ENCODE measurements around the gene LGALS16. TPM values are rescaled to one million over a fixed set of nuclear protein-coding genes. Genes with fewer than 3 reads are reported as not detected.
"Not testable (repeated sequence)": the region's sequence is repeated elsewhere in the genome, so short reads cannot be mapped to it uniquely, and the experiment has no call there.

Gene LGALS16
- total RNA-seq, 1 donor from 2014 or later: not detected

DNA sequence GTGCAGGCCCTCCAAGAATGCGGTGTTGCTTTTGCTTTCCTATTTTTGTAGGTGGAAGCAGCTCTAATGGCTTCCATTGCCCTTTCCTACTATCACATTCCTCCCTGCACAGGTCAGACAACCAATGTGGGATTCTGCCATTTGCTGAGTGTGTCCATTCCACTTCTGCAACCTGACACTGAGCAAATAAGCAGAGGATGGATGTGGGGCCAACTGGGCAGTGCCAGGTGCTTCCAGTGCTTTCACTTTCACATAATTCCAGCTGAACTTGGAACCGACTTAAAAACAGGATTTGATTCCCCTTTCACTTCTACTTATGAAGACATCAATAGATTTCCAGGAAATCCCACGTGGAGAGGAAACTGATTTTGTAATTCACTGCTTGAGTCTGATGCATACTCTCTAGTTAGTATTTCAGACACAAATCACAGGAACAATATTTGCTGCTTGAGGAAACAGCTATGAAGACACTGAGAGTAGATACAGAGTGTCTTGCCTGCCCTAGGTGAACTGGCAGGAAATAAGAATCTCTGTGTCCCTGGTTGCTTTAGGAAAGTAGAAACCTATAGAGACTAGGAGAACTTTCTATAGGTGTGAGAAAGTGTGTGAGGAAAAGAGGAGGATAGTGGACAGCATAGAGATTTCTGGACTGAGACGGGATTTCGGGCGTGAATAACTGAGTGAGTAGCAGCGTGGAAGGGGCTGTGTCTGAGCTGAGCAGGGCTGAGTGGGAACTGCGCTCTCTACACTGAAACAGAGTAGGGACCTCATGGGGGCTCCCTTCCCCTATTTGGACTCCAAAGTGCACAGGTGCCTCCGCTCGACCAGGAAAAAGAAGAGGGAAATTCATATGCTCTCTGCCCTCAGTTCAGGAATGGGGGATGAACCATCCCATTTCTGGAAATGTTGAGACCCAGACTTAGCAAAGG, 22.5 kb downstream of the LGALS16 start:
- no peak for DNase-seq (ENCODE audit: low spot score)

GRCh38 chr19:39679056-39679790, 23.5 kb downstream of the LGALS16 start:
- no peak for DNase-seq (ENCODE audit: low spot score)

DNA sequence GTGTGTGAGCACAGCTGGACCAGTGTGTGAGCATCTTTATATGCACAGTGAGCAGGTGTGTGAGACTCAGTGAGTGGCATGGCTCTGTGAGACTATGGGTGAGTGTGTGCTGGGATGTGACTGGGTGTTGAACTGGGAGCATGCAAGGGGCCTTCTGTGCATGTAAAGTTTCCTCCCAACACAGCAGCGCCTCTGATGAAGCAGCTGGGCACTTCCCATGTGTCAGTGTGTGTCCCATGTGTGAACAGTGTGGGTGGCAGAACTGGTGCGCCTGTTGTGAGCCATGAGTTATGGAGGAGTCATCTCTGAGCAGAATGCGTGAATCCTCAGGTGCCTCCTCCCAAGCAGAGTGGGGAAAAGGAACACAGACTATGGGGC, 24.1 kb downstream of the LGALS16 start:
- DNase-seq (ENCODE audit: low spot score): no peak

DNA sequence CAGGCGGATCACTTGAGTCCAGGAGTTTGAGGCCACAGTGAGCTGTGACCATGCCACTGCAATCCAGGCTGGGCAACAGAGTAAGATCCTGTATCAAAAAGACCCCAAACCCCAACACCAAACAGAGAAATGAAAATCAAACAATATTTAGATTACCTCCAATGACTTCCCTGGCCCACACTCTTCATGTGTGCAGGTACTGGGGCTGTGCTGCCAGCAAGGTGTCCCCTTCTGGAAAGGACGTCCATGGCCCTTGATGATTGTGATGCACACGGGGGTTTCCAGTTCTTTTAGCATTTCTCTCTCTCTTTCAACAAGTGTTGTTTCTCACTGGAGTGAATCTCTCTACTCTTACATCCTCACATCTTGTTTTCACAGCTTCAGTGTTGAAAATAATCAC, 24.9 kb downstream of the LGALS16 start:
- no peak for DNase-seq (ENCODE audit: low spot score)

GRCh38 chr19:39681416-39681815, 25.7 kb downstream of the LGALS16 start:
- DNase-seq (ENCODE audit: low spot score): no peak

DNA sequence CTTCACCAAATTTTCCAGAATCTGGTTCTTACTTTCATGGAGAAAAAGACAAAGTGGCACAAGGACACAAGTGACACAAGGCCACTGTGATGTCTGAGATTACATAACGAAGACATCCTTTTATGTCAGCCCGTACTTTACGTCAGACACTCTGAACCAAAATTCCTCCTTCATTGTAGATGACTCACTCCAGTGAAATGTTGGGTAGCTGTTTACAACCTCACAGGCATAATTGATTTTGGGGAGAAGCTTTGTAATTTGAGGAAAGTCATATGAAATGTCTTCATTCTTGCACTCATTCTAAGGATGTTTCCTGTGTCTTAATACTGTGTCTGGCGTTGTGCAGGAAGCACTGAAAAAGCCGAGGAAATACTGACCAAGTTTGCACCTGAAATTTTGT, 28.6 kb downstream of the LGALS16 start:
- no peak for DNase-seq (ENCODE audit: low spot score)

DNA sequence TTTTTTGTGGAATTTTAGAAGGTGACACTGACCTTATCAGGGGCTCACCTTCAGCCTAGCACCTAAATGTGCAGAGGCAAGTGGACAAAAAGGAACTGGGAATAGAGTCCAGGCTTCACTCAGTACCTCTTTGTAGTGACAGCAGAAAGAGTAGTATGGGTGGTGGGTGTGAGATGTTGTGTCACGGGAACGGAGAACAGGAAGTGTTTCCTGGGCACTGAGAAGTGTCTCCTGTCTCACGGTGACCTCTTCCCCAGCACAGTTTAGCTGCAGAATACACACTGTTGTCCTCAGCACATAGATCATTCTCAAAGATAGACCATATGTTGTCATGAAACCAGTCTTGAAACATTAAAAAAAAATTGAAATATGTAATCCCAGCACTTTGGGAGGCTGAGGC, 31.0 kb downstream of the LGALS16 start:
- no peak for DNase-seq (ENCODE audit: low spot score)

DNA sequence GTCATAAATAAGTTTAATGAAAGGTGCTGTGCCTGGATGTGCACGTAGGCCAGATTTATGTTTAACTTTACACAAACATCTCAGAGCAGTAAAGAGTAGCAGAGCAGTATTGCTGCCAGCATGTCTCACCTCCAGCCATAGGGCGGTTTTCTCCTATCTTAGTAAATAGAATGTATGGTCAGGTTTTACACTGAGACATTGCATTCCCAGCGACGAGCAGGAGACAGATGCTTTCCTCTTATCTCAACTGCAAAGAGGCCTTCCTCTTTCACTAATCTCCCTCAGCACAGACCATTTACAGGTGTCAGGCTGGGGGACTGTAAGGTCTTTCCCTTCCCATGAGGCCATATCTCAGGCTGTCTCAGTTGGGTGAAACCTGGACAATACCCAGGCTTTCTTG, 32.9 kb downstream of the LGALS16 start:
- not testable (repeated sequence) for DNase-seq (ENCODE audit: low spot score)

DNA sequence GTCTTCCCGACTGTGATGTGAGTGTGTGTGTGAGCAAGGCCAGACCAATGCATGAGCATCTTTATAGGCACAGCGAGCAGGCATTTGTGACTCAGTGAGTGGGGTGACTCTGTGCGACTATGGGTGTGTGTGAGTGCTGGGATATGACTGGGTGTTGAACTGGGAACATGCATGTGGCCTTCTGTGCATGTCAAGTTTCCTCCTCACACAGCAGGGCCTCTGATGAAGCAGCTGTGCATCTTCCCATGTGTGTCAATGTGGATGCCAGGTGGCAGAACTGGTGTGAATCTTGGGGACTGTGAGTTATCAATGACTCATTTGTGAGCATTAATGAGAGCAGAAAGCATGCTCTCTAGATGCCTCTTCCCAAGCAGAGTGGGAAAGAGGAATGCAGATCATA, 36.5 kb downstream of the LGALS16 start:
- no peak for DNase-seq (ENCODE audit: low spot score)

- no peak for DNase-seq (ENCODE audit: low spot score)
Observed at GRCh38 chr19:39692822-39693221, 37.1 kb downstream of the LGALS16 start.

DNA sequence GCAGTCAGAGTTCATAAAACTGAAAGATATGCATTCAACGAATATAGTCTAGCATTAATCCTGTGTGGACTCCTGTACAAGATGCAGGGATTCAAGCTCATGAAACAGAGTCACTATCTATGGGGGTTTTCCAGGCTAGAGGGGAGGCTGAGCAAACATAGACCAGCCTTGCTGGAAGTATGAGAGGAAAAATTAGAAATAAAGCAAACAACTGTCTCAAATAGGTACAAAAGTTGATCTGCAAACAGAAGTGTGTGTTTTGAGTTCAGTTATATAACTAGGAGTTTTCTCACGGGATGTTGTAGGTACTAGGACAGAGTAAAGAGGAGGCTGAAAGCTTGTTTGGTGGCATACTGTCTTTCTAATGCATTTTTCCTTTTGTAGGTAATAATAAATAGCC, 40.0 kb downstream of the LGALS16 start:
- no peak for DNase-seq (ENCODE audit: low spot score)

DNA sequence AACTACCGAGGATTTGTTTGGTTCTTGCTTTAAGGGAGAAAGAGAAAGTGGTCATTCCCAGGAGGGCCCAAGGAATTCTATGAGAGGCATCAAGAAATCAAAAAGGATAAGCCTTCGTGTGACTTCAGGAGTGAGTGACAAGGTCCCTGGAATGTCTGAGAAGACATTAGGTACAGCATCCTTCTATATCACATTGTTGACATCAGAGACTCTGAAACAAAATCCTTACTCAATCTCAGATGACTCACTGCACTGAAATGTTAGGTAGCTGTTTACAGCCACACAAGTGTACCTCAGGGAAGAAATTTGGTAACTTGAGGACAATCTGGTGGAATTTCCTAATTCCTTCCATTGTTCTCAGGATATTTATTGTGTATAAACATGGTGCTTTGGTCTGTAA, 40.7 kb downstream of the LGALS16 start:
- DNase-seq (ENCODE audit: low spot score): no peak

GRCh38 chr19:39698535-39698934, 42.8 kb downstream of the LGALS16 start:
- no peak for DNase-seq (ENCODE audit: low spot score)

DNA sequence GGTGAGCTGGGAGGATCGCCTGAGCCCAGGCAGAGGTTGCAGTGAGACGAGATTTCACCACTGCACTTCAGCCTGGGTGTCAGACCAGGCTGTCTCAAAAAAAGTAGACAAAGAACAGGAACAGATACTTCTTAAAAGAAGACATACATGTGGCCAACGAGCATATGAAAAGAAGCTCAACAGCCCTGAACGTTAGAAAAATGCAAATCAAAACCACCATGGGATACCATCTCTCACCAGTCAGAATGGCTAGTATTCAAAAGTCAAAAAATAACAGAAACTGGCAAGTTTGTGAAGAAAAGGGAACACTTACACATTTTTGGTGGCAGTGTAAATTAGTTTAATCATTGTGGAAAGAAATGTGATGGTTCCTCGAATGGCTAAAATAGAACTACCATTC, 45.6 kb downstream of the LGALS16 start:
- no peak for DNase-seq (ENCODE audit: low spot score)

DNA sequence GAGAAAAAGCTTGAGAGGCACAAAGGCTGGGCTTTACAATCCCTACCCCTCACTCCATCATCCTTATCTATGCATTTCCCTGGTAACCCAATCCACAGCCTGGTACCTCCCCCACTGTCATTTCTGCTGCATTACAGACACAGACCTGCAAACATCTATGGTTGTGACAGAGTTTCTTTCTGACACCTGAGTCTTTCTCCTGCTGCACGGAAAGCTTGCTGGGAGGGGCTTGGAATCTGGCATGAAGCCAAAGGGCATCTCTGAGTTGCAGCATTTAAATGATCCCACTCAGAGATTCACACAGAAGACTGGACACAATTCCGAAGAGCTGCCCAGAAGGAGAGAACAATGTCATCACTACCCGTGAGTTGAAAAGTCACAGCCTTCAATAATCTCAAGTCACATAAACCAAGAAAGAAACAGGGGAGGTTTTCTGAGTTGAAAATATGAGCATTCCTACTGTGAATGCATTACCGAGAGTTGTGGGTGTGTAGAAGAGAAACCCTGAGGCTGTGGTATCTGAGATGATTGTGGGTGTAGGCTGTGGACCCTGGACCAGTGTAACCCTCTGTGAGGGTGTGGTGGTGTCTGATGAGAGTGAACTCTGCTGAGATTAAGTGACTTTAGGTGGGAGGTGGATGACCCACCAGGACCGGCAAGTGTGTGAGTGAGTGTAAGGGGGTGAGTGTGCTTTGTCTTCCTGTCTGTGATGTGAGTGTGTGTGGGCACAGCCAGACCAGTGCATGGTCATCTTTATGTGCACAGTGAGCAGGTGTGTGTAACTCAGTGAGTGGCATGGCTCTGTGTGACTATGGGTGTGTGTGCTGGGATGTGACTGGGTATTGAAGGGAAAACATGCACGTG, 48.7 kb downstream of the LGALS16 start, which contains the start of gene LGALS14:
TSS of gene LGALS14 (plus strand) at position 301 of the 864 bp plus-strand sequence. CDS start at position 349, 48 bp downstream.
- no peak for DNase-seq (ENCODE audit: low spot score)

GRCh38 chr19:39705578-39706188, 50.0 kb downstream of the LGALS16 start:
- DNase-seq (ENCODE audit: low spot score): no peak

GRCh38 chr19:39708594-39708993, 52.9 kb downstream of the LGALS16 start:
- DNase-seq (ENCODE audit: low spot score): no peak

GRCh38 chr19:39709026-39709872, 53.5 kb downstream of the LGALS16 start:
- no peak for DNase-seq (ENCODE audit: low spot score)
